Daoy (cell line): ENCODE measurements around the gene PKD2L1. TPM values are rescaled to one million over a fixed set of nuclear protein-coding genes. Genes with fewer than 3 reads are reported as not detected.
A peak's percentile ranks its signal among the peaks of the same experiment; 100 is the strongest.
"Not testable (repeated sequence)": the region's sequence is repeated elsewhere in the genome, so short reads cannot be mapped to it uniquely, and the experiment has no call there.

Experiments used
- DNase-seq: peaks from one replicate; pipeline ENCODE4 v3.0.0-alpha.2; 2015; ENCODE audit warnings: low read depth
- total RNA-seq: library from RNA; depleted of rRNA; stranded (reverse); fragments of >200 nt; shearing (Covaris generic); gene quantifications from 2 replicates; pipeline ENCODE4 v1.2.3, GENCODE V29; 2014

The PKD2L1 gene
- total RNA-seq, 1 experiment from 2014 or later: not detected

DNA sequence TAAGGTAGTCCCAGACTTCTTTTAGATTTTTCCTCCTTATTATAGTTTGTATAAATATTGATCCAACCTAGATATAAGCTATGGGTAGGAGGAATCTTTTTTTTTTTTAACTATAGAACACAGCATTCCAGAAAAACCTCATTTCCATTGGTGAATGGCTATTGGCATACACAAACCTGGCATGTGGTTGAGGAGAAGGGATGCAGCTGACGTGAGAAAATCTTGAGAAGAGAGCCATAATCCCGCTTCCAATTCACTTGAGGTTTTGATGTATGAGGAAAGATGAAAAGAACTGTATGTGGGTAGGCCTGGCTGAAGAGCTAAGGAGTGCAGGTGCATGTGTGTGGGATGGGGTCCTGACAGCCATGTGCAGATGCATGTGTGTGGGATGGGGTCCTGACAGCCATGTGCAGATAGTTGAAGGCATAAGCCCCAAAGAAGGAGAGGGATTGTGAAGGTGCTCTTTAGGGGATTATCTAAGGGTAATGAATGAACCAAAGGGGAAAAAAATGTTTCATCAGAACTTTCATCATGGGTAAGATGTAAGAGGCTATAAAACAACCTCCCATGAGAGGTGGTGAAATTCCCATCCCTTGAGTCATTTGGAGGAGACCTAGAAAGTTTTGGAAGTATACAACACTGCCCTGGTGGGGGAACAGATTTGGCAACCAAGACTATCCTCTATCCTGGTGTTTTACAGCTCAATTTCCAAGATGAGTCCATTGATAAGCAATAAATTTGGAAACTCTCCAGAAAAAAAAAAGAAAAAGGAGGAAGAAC is 3.8 kb upstream of the PKD2L1 start:
- DNase-seq: no peak

DNA sequence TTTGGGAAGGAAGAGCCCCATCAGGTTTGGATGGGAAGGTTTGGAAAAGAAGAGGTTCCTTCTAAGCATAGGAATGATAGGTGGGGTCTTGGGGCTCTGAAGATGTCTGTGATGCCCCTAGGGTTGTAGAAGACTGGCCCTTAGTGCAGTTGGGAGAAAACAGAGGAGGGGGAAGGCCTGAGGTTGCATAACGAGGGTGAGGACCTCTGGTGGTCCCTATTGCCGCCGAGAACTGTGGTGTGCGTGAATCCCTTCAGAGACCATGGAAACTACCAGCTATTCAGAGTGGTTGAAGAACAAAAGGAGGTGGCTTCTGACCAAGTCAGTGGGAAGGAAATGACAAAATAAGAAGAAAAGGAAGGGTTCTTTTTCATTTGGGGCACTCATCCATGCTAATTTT is 3.1 kb upstream of the PKD2L1 start:
- DNase-seq: no peak

DNA sequence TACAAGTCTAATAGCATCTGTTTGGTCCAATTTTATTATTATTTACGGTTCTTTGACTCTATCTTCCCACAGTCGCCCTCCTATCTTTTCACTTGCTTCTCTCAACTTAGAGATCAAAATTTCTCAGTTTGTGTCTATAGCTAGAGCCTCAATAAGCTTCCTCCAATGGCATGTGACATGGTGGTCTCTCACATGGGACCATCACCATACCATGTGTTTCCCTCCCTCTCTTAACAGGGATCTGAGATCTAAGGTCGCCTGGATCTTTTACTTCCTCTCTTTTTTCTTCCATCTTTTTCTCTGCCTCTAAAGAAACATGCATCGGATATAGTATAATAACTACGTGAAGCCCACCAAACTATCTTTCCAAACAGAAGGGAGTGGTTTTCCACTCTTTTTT is 1.8 kb downstream of the PKD2L1 start:
- no peak for DNase-seq

DNA sequence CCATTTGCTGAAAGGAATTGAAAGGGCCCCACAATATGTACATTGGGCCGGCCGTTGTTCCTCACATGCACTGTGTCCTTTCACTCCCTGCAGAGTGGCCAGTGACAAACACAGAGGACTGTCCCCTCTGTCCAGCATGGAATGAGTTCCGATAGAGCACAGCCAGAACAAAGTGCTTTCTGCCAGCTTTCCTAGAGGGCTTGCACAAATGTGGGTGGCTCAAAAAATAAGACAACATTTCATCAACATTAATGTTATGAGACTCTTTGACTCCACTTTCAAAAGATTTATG is 2.4 kb downstream of the PKD2L1 start:
- no peak for DNase-seq

DNA sequence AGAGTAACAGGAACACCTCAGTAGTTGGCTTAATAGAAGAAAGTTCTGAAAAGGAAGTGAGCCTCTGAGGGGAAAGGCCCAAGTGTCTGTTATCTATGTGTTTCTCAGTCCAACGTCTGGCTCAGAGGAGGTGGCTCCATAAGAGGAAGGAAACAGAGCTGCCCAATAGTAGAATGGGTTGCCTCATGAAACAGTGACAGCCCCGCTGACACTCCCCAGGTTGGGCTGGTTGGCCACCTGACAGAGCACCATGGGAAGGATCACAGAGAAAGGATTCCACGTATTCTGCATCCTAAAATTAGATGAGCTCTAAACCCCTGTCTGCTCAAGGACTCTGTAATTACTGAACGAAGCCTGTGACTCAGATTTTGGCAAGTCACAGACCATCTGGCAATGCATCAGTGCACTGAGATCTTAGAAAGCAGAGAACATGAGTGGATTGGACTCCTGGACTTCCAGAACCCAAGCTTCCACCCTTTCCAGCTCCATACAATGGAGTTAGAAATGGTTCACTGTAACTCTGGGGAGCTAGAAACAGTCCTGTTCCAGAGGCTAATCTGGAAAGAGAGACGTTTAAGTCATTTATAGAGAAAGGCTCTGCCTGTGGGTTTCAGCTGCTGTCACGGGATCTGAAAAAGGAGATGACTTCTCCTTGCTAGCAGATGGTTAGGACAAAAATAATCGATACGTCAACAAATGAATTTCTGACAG is 2.9 kb downstream of the PKD2L1 start:
- DNase-seq: no peak

DNA sequence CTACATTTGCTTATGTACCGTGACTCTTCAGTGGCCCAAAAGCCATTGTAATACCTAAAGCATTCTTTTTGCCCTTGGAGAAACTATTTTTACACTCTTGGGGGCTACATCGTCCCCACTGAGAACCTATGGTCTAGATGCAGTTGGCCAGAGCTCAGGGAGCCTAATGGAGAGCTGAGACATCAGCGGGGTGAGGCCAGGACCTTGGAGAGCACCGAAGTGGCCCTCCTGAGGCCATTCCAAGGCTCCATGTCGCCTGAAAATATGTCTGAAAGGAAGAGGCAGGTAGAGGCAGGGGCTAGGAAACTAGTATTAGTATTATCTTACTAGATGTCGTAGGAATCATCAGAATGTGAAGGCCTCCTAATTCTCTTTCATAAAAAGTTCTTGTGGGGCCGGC is 4.9 kb downstream of the PKD2L1 start:
- no peak for DNase-seq

DNA sequence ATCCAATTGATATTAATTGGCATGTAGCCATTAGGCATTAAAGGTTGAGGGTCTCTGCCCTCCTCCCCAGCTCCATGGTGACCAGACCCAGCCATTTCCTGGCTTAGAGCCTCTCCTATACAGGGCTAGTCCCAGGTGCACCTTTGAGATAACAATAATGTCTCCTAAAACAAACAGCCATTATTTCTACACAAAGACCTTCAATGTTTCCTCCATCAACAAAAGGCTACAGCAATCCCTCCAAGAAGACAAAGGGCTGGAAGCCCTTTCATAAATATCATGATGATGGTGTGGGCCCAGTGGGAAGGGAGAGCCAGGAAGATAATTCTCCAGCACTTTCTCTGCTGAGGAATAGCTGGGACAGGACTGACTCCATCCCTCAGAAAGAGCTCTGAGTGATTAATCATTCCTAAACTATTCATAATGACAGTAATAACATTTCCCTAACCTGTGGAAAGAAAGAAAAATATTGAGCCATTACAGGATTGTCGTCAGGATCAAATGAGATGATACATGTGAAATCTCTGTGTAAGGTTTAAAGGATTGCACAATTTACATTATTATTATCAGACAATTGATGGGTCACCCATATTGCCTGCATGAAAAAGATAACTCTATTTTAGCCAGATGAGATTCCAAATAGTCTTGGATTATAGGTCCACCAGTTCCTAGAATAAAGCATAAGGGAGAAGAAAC is 10.2 kb downstream of the PKD2L1 start:
- DNase-seq: no peak

DNA sequence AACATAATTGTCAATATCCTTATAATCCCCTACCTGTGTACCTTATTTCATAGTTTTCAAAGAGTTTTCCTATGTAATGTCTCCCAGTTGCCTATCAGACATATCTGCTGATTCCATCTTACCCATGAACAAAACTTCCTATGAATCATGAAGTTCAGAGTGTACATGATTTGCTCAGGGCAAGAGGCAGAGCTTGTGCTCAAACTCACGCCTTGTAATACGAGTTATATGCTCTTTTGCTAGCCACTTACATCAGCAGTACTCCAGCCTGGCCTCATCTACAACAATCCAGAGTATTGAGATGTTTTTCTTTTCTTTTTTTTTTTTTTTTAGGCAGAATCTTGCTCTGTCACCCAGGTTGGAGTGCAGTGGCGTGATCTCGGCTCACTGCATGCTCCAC is 11.8 kb downstream of the PKD2L1 start:
- no peak for DNase-seq

DNA sequence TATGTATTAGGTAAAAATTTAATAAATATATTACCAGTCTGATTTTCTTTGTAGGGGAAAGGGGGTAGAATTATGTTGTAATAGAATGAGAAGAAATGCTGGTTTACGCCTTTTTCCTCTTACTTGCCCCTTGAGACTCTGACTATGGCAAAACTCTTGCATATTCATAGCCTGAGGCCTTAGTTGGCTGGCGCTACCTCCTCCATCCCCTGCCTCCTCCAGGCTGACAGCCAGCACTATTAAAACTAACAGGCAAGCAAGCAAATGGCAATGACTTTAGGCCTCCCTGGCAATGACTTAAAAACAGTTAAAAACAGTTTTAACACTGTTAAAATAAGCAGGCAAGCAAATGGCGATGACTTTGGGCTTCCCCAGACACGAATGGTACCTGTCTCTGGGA is 14.4 kb downstream of the PKD2L1 start:
- DNase-seq: no peak

DNA sequence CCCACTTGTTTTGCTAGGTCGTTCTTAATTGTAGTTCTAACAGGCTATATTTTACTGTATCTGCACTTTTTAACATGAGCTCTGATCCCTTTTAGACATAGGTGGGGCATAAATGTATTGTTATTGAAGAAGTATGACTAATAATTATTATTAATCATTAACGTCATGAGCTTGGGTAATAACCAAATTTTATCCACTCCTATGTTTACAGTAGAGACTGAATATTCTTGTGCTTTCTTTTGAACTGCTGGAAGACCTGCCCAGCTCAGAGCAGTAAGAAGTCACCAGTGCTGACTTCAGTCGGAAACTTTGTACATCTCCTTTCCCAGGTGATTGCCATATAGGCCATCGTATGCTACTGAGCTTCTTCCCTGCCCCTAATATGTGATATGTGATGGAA is 18.7 kb downstream of the PKD2L1 start:
- no peak for DNase-seq

DNA sequence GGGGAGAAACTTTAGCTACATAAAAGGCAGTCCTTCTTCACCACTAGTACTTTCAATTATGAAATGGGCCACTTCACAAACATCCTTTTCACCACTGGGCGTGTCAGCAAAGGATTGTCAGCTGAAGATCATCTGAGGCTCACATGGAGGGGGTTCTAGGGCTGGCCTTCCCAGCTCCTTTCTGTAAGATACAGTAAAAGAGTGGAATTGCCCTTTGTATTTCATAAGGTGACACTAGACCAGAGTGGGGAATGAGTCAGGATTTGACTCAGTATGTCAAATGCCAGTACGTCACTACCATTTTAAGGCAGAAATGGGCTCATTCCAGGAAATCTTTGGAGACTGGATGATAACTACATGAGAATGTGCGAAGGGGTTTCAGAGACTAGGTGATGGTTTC is 22.3 kb downstream of the PKD2L1 start:
- peak; percentile 11 for DNase-seq

DNA sequence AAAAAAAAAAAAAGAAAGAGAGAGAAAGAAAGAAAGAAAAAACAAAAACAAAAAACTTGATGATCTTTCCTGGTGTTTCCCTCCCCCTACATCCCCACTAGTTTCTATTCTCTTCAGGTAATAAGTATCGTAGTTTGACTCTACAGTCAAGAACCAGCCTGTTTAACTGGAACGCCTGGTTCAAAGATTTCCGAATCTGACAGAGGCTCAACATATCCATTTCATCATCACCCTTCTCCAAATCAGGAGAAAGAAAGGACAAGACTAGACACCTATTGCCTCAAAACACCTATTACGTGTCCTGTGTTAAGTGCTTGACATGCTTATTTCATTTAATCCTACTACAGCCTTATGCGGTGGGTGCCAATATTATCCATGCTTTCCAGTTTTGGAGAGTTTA is 23.2 kb downstream of the PKD2L1 start:
- no peak for DNase-seq

DNA sequence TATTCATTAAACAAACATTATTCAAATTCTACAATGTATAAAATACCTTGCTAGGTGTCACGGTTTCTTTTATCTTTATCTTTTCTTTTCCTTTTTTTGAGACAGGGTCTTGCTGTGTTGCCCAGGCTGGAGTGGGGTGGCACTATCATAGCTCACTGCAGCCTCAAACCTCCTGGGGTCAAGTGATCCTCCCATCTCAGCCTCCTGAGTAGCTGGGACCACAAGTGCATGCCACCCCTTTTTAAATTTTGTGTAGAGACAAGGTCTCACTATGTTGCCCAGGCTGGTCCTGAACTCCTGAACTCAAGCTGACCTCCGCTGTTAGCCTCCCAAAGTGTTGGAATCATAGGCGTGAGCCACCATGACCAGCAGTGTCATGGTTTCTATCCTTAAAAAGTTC is 25.6 kb downstream of the PKD2L1 start:
- no peak for DNase-seq

DNA sequence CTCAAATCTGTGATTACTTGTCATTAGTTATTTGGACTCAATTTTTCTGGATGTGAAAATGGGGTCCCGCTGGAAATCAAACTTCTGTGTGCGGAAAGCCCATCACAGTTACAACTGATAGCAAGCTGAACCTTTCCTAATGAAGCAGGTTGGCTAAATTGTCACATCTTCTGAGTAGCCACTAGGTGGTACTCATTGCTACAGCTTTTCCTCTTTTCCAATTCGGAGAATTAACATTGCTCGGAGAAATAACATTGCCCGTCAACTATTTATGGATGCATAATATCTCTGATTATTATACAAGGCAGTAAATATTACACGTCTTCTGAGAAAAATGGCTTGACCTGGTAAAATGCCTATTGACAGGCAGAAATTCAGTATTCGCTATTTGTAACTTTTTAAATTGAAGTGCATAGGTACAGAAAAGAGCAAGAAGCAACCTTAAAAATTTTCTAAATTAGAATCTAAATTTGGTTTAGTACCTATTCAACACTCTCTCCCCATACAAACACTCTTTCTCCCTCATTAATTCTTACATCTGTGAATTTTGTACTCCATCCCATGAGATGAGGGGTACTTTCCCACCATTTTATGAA is 26.2 kb downstream of the PKD2L1 start:
- DNase-seq: no peak

DNA sequence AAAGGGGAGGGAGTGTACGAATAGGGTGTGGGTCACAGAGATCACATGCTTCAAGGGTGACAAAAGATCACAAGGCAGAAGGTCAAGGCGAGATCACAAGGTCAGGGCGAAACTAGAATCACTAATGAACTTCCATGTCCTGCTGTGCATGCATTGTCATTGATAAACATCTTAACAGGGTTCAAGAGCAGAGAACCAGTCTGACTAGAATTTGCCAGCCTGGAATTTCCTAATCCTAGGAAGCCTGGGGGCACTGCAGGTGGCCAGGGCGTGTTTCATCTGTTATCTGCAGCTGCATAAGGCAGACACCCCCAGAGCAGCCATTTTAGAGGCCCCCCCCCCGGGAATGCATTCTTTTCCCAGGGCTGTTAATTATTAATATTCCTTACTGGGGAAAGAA is 28.9 kb downstream of the PKD2L1 start:
- not testable (repeated sequence) for DNase-seq

DNA sequence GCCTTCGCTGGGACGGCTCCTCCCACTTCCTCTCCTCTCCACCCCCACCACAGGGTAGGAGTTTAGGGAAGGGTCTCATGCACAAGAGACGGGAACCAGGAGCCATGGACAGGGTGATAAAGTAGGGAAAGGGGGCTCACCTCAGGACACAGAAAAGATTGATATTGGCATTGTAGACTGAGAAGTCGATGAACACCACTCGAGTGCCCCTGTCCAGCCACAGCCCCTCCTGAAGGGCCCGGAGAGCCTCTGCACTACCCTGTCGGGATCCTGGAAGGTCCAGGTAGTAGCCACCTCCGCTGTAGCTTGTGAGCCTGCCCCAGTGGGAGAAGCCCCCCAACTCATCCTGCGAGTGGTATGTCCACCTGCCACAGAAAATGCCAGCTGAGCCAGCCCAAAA is 32.8 kb downstream of the PKD2L1 start:
- DNase-seq: no peak

DNA sequence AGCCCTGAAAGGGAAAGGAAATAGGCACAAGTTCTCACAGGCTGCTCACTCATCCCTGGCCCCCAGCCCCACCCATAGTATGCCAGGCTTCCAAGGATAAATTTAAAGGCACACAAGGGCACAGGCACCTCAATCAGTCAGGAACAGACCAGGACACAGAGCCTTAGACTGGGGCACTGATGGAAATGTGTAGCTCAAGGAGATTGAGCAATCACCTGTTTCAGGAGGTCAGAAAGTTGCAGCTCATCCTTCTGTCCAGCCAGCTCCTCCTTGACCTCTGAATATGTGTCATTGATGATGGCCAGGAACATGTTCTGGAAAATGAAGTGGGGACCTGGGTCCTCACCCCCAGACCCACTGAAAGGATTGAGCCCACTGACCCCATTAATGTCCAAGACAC is 37.0 kb downstream of the PKD2L1 start:
- DNase-seq: no peak

DNA sequence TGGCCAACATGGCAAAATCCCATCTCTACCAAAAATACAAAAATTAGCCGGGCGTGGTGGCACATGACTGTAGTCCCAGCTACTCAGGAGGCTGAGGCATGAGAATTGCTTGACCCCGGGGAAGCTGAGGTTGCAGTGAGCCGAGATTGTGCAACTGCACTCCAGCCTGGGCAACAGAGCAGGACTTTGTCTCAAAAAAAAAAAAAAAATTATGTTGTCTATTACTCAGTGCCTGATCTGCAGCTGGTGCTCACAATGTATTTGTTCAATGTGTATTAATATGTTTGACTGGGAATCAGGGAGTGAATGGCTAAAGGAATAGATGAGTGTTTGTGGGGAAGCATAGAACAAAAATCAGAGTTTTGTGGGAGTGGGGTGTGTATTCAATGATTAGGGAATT is 37.7 kb downstream of the PKD2L1 start:
- not testable (repeated sequence) for DNase-seq

DNA sequence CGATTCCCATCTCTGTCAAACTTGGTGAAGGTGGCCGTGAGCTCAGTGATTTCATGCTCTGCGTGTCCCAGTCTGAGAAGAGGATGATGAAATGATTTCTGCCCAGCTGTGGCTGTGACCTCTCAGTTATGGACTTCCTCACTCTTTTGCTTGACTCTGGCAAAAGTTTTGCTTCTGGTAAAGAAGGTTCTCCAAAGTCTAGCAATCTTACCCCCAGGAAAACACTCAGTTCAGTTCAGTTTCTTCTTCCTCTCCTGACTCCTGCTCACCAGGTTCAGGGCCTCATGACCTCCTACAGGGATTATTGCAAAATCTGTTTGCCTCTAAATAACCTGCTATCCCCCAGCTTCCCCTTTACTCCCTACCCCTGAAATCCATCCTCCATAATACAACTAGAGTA is 38.7 kb downstream of the PKD2L1 start:
- no peak for DNase-seq

DNA sequence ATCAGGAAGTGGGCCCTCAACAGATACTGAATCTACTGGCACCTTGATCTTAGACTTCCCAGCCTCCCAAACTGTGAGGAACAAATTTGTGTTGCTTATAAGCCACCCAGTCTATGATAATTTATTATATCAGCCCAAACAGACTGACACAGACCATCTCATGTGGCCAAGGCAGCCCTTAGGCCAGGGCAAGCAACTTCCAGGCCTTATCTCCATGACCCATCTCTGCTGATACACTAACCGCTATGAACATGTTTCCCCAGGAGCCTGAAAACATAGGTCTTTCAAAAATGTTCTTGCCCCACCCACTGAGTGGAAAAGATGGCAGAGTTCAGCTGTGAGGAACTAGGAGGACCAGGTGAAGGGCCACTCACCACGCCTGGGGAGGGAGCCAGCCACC is 40.4 kb downstream of the PKD2L1 start:
- no peak for DNase-seq

DNA sequence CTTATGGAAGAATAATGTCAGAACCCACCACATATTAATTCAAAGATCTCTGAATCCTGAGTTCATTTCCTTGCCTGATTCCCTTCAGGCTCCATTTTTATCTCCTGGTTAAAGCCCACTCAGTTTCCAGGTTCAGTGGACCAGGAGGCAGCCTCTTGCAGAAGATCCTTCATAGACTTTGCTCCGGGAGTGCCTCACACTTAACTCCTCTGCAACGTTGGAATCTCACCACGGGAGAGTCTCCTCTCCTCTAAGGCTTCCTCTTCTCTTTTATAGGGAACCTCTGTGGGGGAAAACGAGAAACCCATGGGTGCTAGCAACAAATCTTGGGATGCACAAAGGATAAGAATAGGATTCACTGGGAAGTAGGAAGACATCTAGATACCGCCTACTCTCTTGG is 41.8 kb downstream of the PKD2L1 start:
- DNase-seq: no peak

DNA sequence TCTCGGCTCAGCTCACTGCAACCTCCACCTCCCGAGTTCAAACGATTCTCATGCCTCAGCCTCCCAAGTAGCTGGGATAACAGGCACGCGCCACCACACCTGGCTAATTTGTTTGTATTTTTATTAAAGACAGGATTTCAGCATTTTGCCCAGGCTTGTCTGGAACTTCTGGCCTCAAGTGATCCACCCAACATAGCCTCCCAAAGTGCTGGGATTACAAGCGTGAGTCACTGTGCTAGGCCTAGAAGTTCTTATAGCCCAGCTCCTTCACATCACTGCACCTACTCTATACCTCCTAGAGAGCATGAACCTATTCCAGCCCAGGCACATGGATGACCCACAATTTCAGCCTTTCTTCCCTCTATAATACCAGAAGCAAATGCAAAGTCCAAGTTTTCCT is 42.3 kb downstream of the PKD2L1 start:
- DNase-seq: no peak
